PC-3 (cell line): Measurements from ENCODE around the gene KCP.

ENCODE experiments used
- CTCF ChIP-seq: fragments of 300-600 bp; sonication (generic); conservative IDR thresholded peaks from 2 replicates; pipeline ENCODE4 v1.5.1; 2017; ENCODE audit warnings: antibody characterized with exemption, low read depth, mild to moderate bottlenecking, low read length
- EZH2 ChIP-seq: fragments of 300-600 bp; sonication (generic); IDR thresholded peaks from one replicate; pipeline ENCODE4 v1.6.1; 2017; ENCODE audit warnings: antibody characterized with exemption, mild to moderate bottlenecking, low read length; ENCODE audit not compliant: unreplicated experiment

GRCh38 chr7:128932862-128933179, 22.3 kb upstream of the KCP start:
- TF ChIP-seq CTCF (no peak), EZH2 (no peak)
